Fibroblast of villous mesenchyme (primary cell): Measurements from ENCODE around the gene WBP1. TPM values are rescaled to one million over a fixed set of nuclear protein-coding genes. Genes with fewer than 3 reads are reported as not detected.
"Not testable (repeated sequence)": the region's sequence is repeated elsewhere in the genome, so short reads cannot be mapped to it uniquely, and the experiment has no call there.

Experiments used
- DNase-seq: peaks from one replicate; pipeline ENCODE4 v3.0.0-alpha.2; 2010; ENCODE audit warnings: low read depth
- H3K4me3 ChIP-seq: 2 replicates; pipeline ENCODE4 v1.5.1; 2011; ENCODE audit warnings: low read depth, mild to moderate bottlenecking, low read length
- total RNA-seq: library from RNA; depleted of rRNA; stranded (reverse); fragments of >200 nt; gene quantifications from 2 replicates; pipeline ENCODE4 v1.2.3, GENCODE V29; 2012
- TF ChIP-seq, protein P1 (sequence below): IDR thresholded peaks from 2 replicates; pipeline ENCODE4 v1.5.1; 2012; ENCODE audit warnings: low read depth, mild to moderate bottlenecking, low read length; ENCODE audit not compliant: insufficient read depth

The WBP1 gene
- total RNA-seq, 1 donor: 50.5 TPM

DNA sequence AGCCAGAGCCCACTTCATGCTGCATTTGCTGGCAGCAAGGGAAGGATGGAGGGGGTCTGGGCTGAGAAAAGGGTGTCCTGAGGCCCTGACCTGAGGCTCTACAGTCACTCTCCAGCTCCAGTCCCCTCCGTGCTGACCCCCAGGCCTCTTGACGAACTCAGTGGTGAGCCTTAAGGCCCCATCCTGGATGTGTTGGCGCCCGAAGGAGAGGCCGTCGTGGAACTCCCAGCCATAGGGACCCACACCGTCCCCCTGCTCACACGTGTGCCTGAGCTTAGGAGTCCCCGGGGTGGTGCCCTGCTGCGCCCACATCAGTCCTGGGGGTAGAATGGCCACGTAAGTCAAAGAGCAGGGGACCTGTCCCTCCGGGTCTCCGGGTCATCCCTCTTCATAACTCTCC lies 6.2 kb downstream of the WBP1 start:
- TF ChIP-seq, protein P1, sequence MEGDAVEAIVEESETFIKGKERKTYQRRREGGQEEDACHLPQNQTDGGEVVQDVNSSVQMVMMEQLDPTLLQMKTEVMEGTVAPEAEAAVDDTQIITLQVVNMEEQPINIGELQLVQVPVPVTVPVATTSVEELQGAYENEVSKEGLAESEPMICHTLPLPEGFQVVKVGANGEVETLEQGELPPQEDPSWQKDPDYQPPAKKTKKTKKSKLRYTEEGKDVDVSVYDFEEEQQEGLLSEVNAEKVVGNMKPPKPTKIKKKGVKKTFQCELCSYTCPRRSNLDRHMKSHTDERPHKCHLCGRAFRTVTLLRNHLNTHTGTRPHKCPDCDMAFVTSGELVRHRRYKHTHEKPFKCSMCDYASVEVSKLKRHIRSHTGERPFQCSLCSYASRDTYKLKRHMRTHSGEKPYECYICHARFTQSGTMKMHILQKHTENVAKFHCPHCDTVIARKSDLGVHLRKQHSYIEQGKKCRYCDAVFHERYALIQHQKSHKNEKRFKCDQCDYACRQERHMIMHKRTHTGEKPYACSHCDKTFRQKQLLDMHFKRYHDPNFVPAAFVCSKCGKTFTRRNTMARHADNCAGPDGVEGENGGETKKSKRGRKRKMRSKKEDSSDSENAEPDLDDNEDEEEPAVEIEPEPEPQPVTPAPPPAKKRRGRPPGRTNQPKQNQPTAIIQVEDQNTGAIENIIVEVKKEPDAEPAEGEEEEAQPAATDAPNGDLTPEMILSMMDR: no peak
- peak overlapping the region; percentile 81 for H3K4me3 ChIP-seq
- DNase-seq: peak; percentile 10

DNA sequence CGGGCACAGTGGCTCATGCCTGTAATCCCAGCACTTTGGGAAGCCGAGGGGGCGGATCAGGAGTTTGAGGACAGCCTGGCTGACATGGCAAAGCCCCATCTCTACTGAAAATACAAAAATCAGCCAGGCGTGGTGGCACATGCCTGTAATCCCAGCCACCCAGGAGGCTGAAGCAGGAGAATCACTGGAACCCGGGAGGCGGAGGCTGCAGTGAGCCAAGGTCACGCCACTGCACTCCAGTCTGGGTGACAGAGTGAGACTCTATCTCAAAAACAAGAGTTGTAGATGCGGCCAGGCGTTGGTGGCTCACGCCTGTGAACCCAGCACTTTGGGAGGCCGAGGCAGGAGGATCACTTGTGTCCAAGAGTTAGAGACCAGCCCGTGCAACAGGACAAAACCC lies 12.5 kb downstream of the WBP1 start:
- not testable (repeated sequence) for DNase-seq, H3K4me3 ChIP-seq

DNA sequence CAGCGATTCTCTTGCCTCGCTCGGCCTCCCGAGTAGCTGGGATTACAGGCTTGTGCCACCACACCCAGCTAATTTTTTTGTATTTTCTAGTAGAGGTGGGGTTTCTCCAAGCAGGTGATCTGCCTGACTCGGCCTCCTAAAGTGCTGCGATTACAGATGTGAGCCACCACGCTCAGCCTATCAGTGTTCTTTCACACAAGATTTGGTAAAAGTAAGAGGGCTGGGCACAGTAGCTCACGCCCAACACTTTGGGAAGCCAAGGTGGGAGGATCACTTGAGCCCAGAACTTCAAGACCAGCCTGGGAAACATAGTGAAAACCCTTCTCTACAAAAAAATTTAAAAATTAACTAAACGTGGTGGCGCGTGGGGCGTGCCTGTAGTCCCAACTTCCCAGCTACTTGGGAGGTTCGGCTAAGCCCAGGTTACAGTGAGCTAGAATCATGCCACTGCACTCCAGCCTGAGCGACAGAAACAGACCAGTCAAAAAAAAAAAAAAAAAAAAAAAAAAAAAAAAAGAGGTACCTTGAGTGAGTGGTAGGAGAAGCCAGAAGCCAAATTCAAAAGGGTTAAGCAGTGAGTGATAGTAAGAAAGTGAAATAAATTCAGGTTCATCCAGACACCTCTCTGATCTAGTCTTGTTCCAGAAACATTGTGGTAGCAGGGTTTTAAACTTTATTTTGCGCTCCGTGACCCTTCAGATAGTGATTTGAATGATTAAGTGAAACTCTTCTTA lies 13.3 kb downstream of the WBP1 start:
- TF ChIP-seq, protein P1: no peak
- DNase-seq: no peak
- H3K4me3 ChIP-seq: peak overlapping the region; percentile 68

DNA sequence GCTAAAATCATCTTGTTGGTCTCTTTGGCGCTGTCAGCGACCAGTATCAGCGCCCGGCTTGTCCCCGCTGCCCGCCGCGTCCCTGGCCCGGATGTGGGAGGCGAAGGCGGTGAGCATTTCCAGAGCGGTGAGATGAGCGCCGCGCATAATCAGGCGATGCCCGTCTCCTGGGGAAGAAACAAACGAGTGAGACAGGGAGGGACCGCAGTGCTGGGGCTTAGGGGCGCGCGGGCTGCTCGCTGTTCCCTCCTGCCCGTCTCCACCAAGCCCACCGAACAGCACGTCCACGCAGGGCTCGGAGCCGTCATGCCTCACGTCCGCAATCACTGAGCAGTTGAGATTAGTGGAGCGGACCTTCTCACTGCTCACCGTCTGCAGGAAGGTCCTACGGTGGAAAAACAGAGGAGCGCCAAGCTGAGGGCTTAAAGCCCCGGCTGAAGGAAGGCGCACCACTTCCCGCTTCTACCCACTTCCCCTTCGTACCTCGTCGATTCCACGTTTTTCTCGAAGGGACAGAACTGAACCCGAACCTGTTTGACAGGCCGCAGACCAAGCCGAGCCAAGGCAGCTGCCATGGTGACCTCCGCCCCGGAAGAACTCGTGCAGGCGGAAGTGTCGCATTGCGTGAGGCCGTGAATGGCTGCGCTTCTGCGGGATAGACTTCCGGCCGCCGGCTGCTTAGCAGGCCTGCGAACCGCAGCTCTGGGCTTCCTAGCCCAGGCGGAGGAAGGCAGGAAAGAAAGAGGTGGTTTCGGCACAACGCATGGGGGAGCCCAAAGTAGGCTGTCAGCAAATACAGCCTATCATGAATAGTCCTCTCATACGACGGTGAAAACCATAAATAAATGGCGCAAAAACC lies 14.1 kb downstream of the WBP1 start, which contains the start of gene MRPL53:
Gene MRPL53, minus strand, starts transcription at position 595 of the 859 bp plus-strand sequence. Its CDS starts 20 bp downstream, at position 575.
- peak; percentile 94 for DNase-seq
- TF ChIP-seq, protein P1: no peak
- H3K4me3 ChIP-seq: peak within 1 kb of the TSS; percentile 68

DNA sequence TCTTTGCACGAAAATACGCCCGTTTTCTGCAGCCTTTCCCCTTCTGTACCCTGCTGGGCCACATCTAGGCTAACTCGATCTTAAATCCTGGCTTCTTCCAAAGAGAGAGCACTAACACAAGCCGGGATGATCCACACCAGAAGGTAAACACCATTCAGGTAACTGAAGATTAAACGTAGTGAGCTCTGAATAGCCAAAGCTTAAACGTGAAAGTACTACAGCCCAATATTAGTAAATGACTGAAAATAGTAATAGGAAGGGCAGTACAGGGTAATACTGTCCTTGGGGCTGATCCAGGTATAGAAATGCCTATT lies 14.7 kb downstream of the WBP1 start:
- TF ChIP-seq, protein P1: no peak
- H3K4me3 ChIP-seq: peak overlapping the region; percentile 68
- no peak for DNase-seq

DNA sequence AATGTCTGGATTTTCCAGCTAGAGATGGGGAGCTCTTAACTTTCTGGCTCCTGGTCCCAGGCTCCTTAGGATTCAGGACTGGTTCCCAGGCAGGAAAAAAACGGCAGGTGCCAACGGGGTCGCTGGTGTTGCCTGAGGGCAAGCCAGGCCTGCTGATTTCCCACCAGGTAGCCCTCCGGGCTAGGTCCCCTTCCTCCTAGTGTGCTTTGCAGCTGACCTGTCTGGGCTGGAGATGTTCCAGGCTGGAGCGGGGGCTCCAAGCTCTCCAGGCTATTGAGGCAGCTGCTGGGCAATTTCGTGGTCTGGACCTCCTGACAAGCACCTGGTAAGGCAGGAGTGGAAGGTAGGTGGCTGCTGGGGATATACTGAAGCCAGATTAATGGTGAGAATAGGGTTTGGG lies 16.2 kb downstream of the WBP1 start:
- H3K4me3 ChIP-seq: no peak overlapping the region
- TF ChIP-seq, protein P1: no peak
- DNase-seq: no peak

DNA sequence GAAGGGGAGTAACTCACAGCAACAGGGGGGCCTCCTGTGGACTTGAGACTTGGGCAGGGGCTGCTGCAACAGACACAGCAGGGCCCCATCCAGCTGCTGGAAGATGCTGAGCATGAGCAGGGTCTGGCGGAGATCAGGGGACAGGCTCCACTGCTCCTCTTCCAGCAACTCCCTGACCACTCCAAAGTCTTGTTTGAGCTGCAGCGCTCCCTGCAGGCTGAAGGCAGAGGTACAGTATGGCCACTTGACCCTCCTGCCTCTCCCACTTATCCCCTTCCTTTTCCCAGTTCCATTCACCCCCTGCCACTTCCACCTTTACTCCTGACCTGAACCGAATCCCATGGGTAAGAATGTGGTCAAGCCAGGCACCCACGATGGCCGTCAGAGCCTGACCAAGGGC lies 16.7 kb downstream of the WBP1 start:
- TF ChIP-seq, protein P1: peak; percentile 32
- H3K4me3 ChIP-seq: no peak overlapping the region
- no peak for DNase-seq
